Measurements from ENCODE around the gene HHATL.

DNA sequence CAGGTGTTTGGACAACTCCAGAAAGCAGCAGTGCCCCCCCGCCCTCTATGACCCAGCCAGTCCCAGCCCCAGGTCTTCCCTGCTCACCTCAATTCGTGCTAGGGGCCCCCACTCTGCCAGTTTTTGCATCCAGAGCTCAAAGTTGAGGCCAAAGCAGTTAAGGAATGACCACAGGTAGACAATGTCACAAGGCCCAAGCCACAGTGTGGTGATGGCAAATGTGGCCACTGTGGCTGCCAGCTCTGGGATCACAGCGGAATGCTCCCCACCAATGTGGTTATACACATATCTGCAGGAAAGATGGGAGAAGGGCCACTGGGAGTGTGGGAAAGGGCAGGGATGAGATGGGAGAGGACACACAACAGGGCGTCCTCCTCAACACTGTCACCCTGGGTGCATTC lies 9.1 kb downstream of the HHATL start:
- no peak for TF ChIP-seq POLR2AphosphoS5 (IDR thresholded peaks at IDR 0.05)
- TF ChIP-seq, protein P1, sequence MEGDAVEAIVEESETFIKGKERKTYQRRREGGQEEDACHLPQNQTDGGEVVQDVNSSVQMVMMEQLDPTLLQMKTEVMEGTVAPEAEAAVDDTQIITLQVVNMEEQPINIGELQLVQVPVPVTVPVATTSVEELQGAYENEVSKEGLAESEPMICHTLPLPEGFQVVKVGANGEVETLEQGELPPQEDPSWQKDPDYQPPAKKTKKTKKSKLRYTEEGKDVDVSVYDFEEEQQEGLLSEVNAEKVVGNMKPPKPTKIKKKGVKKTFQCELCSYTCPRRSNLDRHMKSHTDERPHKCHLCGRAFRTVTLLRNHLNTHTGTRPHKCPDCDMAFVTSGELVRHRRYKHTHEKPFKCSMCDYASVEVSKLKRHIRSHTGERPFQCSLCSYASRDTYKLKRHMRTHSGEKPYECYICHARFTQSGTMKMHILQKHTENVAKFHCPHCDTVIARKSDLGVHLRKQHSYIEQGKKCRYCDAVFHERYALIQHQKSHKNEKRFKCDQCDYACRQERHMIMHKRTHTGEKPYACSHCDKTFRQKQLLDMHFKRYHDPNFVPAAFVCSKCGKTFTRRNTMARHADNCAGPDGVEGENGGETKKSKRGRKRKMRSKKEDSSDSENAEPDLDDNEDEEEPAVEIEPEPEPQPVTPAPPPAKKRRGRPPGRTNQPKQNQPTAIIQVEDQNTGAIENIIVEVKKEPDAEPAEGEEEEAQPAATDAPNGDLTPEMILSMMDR (IDR thresholded peaks at IDR 0.05), result no peak
